T-helper 17 cell (primary cell): ENCODE measurements around the gene RASL12. TPM values are rescaled to one million over a fixed set of nuclear protein-coding genes. Genes with fewer than 3 reads are reported as not detected.

ENCODE experiments used
- ATAC-seq: fragments of 150-1000 bp; cut with Tn5 transposase; 2 replicates; pipeline ENCODE4 v1.10.0; 2021; ENCODE audit warnings: mild to moderate bottlenecking, moderate library complexity
- DNase-seq, 3 donors: peaks; one replicate each; pipeline versions ENCODE4 v3.0.0 to v3.0.0-alpha.2; 2020 to 2021
- H3K9me3 ChIP-seq: one replicate; pipeline ENCODE4 v1.7.0; 2013; ENCODE audit warnings: low read length, mild to moderate bottlenecking; ENCODE audit not compliant: control insufficient read depth, poor library complexity, severe bottlenecking
- H3K27ac Mint-ChIP-seq: one replicate; pipeline ENCODE4 v1.8.0; 2022; ENCODE audit warnings: mild to moderate bottlenecking, moderate library complexity, mixed read lengths
- H3K27me3 Mint-ChIP-seq: one replicate; pipeline ENCODE4 v1.8.0; 2022; ENCODE audit warnings: mixed read lengths
- H3K36me3 Mint-ChIP-seq: one replicate; pipeline ENCODE4 v1.8.0; 2022; ENCODE audit warnings: low read depth, mixed read lengths
- H3K4me1 Mint-ChIP-seq: one replicate; pipeline ENCODE4 v1.8.0; 2022; ENCODE audit warnings: mild to moderate bottlenecking, mixed read lengths
- H3K4me3 Mint-ChIP-seq: one replicate; pipeline ENCODE4 v1.8.0; 2022; ENCODE audit warnings: mild to moderate bottlenecking, moderate library complexity, mixed read lengths
- total RNA-seq, 4 donors: library from RNA in 2 of 4; stranded (reverse) in 2 of 4; gene quantifications; one replicate each; pipeline ENCODE4 v1.2.3 and lab custom pipeline; 2022 to 2026

Gene RASL12
- total RNA-seq, 2 donors from 2014 or later, result not detected

DNA sequence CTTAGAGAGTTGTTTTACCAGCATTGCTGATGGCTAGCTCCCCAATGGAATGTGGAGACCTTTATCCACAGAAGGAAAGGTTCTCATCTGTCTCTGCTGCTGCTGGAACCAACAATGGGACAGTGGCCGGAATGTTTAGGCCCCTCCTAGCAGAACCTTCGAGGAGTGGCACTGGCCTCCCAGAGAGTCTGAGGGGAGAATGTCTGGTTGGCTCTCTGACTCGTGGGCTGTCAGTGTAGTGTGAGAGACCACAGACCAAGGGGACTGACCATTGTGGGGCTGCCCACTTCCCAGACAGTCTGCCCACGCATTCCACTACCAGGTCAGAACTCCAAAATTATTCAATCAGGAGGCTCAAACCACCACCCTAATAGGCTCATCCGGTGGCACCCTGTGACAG, 5.1 kb downstream of the RASL12 start:
- H3K4me1 Mint-ChIP-seq, result peaks cover 6% of the 10 kb centered on the region
- no peak for ATAC-seq
- H3K27me3 Mint-ChIP-seq, result peaks cover 48% of the 10 kb centered on the region
- DNase-seq, result no peak
- peaks cover 4% of the 10 kb centered on the region for H3K9me3 ChIP-seq
- H3K4me3 Mint-ChIP-seq, result no peak overlapping the region
- H3K36me3 Mint-ChIP-seq, result peaks cover 8% of the 10 kb centered on the region
- H3K27ac Mint-ChIP-seq, result no peak overlapping the region

GRCh38 chr15:65062061-65062460, 5.7 kb downstream of the RASL12 start:
- DNase-seq (no peak), ATAC-seq (no peak)
- H3K9me3 ChIP-seq, result peaks cover 4% of the 10 kb centered on the region
- Mint-ChIP-seq H3K27me3 (peaks cover 44% of the 10 kb centered on the region), H3K4me1 (peaks cover 2% of the 10 kb centered on the region), H3K4me3 (no peak overlapping the region), H3K27ac (no peak overlapping the region), H3K36me3 (peaks cover 5% of the 10 kb centered on the region)

DNA sequence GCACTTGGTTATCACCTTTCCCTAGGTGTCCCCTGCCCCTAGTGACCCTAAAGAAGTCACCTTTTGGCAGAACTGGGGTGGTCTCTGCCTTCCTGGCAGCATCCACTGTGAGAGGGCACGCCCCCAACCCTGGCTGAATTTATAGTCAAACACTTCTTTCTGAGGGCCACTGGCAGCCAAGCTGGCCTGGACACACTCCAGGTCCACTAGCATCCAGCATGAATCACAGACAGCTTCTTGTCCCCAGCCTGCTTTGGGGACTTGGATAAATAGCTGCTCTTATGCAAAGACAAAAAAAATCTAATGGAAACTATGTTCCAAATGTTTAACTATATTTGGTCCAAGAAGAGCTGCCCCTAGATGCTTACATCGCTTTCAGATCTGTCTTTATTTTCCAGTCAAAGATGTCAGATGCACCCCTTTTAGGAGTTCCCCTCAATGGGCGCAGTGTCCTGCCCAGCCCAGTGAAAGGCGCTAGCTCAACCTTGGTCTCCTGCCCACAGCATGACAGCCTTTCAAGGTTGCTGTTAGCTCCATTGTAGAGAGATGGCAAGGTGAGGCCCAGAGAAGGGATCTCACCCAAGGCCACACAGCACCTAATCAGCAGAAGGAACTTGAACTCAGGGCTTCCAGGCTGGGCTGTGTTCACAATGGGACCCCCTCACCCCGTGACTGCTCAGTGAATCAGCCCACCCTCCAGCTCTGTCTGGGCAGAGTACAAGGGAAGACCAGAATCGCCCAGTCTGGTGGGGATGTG, 7.0 kb downstream of the RASL12 start:
- ATAC-seq (no peak), DNase-seq (no peak)
- Mint-ChIP-seq H3K27me3 (peaks cover 42% of the 10 kb centered on the region), H3K27ac (no peak overlapping the region), H3K4me3 (no peak overlapping the region), H3K36me3 (peaks cover 5% of the 10 kb centered on the region), H3K4me1 (peaks cover under 1% of the 10 kb centered on the region)
- H3K9me3 ChIP-seq, result peaks cover 4% of the 10 kb centered on the region

- Mint-ChIP-seq H3K27me3 (peaks cover 39% of the 10 kb centered on the region), H3K4me3 (no peak overlapping the region), H3K36me3 (peaks cover 4% of the 10 kb centered on the region), H3K4me1 (no peaks in the 10 kb centered on the region), H3K27ac (no peak overlapping the region)
- no peak for DNase-seq
- peaks cover 4% of the 10 kb centered on the region for H3K9me3 ChIP-seq
- ATAC-seq, result no peak
These were observed 7.7 kb downstream of the RASL12 start for GRCh38 chr15:65059931-65060596.

DNA sequence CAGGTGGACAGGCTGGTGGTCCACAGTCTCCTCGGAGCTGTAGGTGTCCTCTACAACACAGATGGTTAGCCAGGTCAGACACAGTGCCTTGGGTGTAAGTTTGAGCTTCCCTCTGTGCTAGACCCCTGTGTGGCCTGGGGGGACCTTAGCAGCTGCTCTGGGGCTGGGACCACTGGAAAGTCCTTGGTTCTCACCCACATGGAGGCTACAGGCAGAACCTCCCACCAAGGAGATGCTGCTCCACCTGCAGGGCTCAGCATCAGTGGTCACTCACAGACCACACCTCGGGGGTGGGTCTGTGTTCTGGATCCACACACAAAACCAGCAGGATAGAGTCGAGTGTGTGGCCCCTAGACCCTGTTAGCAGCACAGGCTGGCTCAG, 8.4 kb downstream of the RASL12 start:
- no peak overlapping the region for H3K4me3 Mint-ChIP-seq
- peaks cover 4% of the 10 kb centered on the region for H3K9me3 ChIP-seq
- peaks cover 4% of the 10 kb centered on the region for H3K36me3 Mint-ChIP-seq
- DNase-seq (no peak), ATAC-seq (no peak)
- no peak overlapping the region for H3K27ac Mint-ChIP-seq
- H3K27me3 Mint-ChIP-seq, result peaks cover 37% of the 10 kb centered on the region
- H3K4me1 Mint-ChIP-seq, result no peaks in the 10 kb centered on the region

GRCh38 chr15:65058394-65059368, 9.1 kb downstream of the RASL12 start:
- Mint-ChIP-seq H3K27ac (no peak overlapping the region), H3K36me3 (peaks cover 4% of the 10 kb centered on the region), H3K27me3 (peaks cover 35% of the 10 kb centered on the region), H3K4me1 (no peaks in the 10 kb centered on the region), H3K4me3 (no peak overlapping the region)
- DNase-seq (no peak), ATAC-seq (no peak)
- H3K9me3 ChIP-seq, result peaks cover 4% of the 10 kb centered on the region

DNA sequence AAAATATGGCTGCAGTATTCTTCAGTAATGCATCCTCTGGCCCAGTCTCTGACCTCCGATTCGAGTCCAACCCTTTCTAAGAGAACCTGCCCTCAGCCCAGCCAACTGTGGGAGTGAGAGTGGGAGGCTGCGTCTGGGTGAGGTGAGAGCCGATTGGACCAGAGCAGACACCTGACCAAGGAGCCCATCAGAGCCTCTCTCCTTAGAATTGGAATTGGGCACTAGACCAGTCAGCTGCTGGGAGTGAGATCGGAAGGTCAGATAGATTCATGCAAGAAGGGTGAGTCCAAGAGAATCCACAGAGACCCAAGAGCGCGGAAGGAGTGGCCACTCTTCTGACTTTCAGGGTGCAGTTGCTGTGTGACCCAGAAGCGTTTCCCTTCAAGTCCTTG, 10.2 kb downstream of the RASL12 start:
- no peak for DNase-seq
- Mint-ChIP-seq H3K4me1 (no peaks in the 10 kb centered on the region), H3K27me3 (peaks cover 24% of the 10 kb centered on the region), H3K27ac (no peak overlapping the region), H3K36me3 (peaks cover 2% of the 10 kb centered on the region), H3K4me3 (no peak overlapping the region)
- peaks cover 4% of the 10 kb centered on the region for H3K9me3 ChIP-seq
- no peak for ATAC-seq

GRCh38 chr15:65056868-65057548, 10.8 kb downstream of the RASL12 start:
- ATAC-seq, result no peak
- Mint-ChIP-seq H3K27me3 (peaks cover 19% of the 10 kb centered on the region), H3K36me3 (peaks cover 2% of the 10 kb centered on the region), H3K27ac (no peak overlapping the region), H3K4me3 (no peak overlapping the region), H3K4me1 (no peaks in the 10 kb centered on the region)
- peaks cover 4% of the 10 kb centered on the region for H3K9me3 ChIP-seq
- no peak for DNase-seq

- Mint-ChIP-seq H3K36me3 (peaks cover 2% of the 10 kb centered on the region), H3K4me1 (no peaks in the 10 kb centered on the region), H3K4me3 (no peak overlapping the region), H3K27ac (no peak overlapping the region), H3K27me3 (peaks cover 18% of the 10 kb centered on the region)
- H3K9me3 ChIP-seq, result peaks cover 4% of the 10 kb centered on the region
- ATAC-seq (no peak), DNase-seq (no peak)
These were observed 11.7 kb downstream of the RASL12 start for GRCh38 chr15:65056106-65056505.

GRCh38 chr15:65055201-65055870, 12.5 kb downstream of the RASL12 start:
- ATAC-seq, result no peak
- Mint-ChIP-seq H3K27ac (no peak overlapping the region), H3K4me3 (no peak overlapping the region)

GRCh38 chr15:65054333-65055200, 13.2 kb downstream of the RASL12 start:
- no peaks in the 10 kb centered on the region for H3K9me3 ChIP-seq
- DNase-seq (peak in 1 of 3 donors; percentile 37), ATAC-seq (peak; percentile 26)
- Mint-ChIP-seq H3K4me3 (no peak overlapping the region), H3K36me3 (peaks cover 2% of the 10 kb centered on the region), H3K27me3 (peaks cover 16% of the 10 kb centered on the region), H3K4me1 (peaks cover 4% of the 10 kb centered on the region), H3K27ac (no peak overlapping the region)

More at GRCh38 chr15:65055201-65055870, 12.5 kb downstream of the RASL12 start:
- H3K36me3 Mint-ChIP-seq, result peaks cover 2% of the 10 kb centered on the region
- H3K4me1 Mint-ChIP-seq, result peaks cover under 1% of the 10 kb centered on the region
- H3K9me3 ChIP-seq, result peaks cover 2% of the 10 kb centered on the region
- peaks cover 13% of the 10 kb centered on the region for H3K27me3 Mint-ChIP-seq
- no peak for DNase-seq
